DMS114 treated with DMSO at 0.1 percent for 48 hours (cell line): ENCODE measurements around the gene GANAB.
"Not testable (repeated sequence)": the region's sequence is repeated elsewhere in the genome, so short reads cannot be mapped to it uniquely, and the experiment has no call there.

Source experiments
- DNase-seq: peaks from one replicate; lab custom pipeline; 2025; ENCODE audit not compliant: unreplicated experiment; lab: John Stamatoyannopoulos, UW

Gene GANAB

DNA sequence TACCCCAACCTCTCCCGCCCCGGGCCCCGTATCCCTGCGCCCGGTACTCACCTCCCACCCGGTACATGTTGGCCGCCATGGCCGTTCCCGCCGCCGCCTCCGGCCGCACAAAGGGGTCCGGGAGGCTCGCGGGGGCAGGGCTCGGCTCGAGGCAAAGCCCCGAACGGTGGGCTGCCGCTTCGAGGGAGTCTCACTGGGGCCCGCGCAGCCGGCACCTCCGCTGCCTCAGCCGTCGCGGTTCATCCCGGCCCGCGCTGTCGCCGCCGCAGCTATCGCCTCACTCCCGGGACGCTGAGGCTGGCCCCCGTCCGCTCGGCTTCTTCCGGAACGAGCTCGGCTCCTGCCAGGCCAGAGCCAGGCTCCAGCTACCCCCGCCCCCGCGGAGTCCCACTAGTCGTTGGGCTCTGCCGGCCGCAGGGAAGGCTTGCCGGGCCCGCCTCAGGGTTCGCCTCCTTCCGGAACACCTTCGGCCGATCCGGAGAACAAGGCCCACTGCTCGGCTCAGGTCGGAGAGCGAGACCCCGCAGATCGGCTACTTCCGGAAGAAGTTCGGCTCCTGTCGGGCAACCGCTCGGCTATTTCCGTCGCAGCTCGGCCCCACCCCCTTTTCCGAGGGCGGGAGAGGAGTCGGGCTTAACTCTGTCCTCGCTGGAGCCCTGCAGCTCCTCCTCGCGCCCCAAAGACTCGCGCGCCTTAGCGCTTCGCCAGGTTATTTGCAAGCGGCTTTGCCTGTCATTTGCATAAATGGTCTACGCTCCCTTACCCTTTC lies 44.9 kb downstream of the GANAB start, which contains the start of gene MTA2:
TSS of gene MTA2 (minus strand) at position 494 of the 769 bp plus-strand sequence. CDS start at position 79, 415 bp downstream.
- DNase-seq = peak; percentile 94

DNA sequence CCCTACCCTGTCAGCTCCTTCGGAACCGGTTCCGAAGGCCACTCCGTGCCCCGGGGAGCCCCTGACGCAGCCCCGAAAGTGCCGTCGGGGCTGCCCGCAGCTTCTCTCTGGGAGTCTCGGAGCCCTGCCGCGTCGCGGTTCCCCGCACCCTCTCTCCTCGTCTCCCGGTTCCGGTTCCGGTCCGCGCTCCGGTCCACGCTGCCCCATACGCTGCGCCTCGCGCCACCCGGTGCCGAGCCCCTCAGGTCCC lies 45.4 kb downstream of the GANAB start:
- DNase-seq = no peak

DNA sequence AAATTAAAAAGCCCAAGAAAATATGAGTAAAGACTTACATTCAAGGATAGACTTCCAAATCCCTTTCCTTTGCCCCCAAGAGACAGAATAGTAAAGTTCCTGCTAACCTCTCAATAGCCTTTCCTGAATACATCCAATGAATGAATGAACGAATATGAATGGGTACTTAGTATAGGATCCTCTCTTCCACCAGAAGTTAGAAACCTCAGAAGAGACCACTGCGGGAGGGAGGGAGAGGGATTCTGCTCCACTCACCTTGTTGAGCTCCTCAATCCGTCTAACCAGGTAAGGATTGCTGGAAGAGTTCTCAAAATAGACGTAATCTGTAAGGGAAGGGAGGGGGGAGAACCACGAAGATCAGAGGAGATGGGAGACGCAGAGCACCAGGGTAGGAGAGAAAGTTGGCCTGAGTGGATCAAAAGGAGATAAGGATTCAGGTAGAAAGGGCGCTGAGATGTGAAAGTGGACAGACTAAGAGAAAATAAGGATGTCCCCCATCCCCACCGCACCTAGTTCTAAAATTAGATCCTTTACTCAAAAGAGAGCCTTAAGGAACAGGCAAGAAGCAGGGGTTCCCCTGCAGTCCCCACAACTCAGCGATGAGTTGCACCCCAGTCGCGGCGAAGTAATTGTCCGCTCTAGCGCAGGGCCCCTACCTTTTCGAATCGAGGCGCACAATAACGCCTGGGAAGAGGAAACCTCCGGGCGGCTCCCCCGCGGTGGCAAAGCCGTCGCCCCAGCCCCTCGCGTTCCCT lies 45.9 kb downstream of the GANAB start:
- no peak for DNase-seq

DNA sequence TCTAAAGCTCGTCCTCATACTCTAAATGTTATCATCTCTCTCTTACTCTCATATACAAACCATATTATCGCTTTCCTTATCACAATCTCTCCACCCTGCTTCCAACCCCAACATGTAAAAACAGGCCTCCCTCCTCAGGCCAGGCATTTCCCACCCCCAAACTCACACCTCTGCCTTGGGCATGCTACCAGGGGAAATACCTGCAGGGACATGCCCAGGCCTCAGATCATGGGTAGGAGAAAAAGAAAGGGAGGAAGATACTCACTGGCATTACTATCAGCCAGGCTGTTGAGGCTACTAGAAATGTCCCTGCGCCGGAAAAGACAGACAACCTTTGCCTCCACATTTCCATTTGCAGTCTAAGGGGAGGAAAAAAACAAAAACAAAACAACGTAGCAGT lies 46.5 kb downstream of the GANAB start:
- no peak for DNase-seq

DNA sequence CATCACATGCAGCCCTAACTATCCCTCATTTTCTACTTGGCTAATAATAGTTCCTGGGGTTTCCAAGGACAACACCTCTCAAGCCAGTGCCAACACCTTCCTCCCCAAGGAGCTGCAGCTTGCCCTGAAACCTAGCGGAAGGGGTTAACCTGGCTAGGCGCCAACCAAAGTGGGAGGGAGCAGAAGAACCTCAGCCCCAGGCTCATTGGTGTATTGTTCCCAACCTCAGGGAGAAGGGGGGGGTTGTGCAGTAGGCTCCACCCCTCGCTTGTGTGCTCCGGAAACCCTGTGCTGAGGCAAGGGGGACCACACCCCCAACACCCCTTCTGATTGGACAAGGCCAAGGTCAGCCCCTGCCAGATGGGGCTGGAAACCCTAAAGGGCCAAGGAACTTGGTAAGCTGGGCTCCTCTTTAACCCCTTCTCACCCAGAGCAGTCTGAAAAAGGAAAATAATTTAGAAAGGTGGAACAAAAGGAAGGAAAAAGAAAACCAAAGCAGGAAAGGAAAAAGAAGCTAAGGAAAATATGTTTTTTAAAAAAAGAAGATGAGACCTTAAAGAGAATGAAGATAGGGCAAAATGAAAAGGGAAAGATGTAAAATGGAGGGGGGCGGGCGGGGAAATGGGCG lies 47.2 kb downstream of the GANAB start:
- peak; percentile 35 for DNase-seq

DNA sequence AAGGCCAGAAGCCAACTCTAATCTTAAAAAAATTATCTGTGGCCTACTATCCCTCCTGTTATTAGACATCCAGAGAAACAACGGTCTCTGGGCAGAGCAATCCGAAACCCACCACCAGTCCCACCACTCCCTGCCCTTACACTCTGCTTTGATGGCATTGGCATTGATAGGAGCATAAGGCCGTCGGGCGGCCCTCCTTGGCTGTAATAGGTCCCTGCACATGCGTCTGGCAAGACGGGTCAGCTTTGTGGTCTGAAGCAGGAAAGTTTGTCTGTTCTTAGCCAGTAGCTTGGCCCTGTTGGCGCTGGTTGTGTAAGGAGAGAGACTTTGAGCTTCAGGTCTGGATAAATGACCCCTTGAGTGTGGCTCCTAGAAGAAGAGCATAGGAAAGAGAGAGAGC lies 51.3 kb downstream of the GANAB start:
- DNase-seq = no peak

DNA sequence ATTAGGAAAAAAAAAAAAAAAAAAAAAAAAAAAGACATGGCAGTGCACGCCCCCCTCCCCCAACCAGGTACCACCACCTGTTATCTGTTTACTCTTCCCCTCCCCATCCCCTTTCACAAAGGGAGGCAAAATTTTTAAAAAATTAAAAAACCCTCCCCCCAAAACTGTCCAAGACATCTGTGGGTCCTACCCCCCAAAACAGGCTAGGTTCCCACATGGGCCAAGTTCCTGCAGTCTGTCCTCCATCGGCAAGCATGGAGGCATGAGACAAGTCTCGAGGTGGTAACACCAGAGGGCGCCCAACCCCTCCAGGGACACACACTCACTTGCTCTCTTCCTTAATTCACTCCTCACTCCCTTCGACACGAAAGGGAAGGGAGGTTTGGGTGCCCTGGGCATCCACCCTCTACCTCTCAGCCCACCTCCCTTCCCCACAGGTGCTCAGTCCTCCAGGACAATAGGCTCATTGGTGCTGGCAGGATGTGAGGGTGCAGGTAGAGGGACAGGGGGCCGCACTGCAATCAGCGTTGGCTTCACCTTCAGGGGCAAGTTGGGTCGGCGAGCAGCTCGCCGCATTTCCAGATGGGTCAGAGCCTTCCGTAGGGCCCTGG lies 52.9 kb downstream of the GANAB start:
- peak; percentile 54 for DNase-seq

DNA sequence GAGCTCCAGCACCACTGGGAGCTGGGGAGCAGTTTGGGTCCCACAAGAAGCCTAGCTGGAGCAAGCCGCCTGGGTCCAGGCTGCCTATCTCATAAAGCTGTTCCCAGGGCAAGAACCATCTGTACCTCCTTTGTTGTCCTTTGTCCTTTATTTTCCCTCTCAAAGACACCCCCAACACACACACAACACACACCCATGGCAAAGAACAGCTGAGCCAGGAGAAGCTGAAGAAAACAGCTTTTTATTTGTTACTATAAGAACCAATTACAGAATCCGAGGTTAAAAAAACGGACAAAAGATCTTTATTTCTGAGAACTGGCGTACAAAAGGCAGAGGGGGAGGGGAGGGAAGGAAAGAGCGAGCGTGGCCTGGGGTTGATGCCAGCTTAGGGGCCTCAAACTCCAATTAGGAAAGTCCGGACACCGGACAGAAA lies 53.4 kb downstream of the GANAB start:
- DNase-seq = no peak

DNA sequence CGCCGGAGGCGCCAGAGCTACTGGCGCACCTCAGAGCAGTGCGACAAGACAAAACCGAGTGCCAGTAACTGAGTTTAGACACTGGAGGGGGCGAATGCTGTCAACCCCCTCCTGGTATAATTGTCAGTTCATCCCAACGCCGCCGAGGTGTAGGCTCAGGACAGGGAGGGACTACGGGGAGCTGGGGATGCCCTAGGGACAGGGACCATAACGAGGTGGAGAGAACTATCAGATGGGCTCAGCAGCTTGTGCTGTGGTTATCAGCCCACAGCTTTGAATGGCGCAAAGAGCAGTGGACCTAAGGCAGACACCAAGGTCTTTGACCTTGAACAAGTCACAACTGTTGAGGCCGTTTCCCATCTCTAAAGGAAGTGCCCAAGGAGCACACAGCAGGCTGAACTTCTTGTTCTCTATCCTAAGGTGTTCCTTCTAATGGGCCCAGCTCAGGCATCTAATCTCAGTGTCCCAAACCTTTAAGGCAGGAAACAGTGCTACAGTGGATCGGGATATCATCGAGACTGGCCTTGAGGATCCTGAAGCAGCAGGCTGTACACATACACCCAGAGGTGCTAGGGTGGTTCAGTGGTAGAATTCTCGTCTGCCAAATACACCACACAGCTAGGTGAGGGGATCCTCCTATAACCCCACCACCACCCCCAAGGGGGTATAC lies 54.1 kb downstream of the GANAB start:
- DNase-seq = no peak

DNA sequence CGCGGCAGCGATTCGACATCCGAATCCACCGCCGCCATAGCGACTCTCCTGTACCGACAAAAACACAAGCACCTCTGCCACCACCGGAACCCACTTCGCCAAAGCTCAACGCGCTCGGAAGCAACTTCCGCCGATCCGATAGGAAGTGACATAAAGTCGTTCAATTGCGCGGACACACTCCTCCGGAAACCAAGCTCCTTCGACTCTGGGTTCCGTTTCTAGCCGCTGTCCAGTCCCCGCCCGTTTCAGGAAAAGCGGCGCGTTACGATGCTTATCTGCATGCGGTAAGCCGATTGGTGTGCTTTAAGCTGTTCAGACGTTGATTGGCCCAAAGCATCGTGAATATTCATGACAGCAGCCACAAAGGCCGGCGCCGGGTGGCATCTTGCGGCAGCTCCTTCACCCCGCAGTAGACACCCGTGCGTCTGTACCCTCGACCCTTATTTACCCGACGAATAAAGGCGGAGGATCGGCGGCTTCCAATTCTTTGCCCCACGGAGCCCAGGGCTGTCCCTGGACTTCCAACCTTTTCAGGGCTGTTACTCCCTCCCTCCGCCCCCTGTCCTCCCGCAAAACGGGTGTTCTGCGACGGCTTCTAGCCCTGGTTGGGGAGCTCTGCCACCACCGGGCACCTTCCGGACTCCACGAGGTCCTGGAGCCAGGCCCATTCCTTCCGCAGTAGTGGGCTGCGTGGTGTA lies 54.8 kb downstream of the GANAB start, which contains the start of gene TUT1:
TSS of gene TUT1 (minus strand) at position 76 of the 698 bp plus-strand sequence. CDS start at position 38, 38 bp downstream.
- peak; percentile 99 for DNase-seq

DNA sequence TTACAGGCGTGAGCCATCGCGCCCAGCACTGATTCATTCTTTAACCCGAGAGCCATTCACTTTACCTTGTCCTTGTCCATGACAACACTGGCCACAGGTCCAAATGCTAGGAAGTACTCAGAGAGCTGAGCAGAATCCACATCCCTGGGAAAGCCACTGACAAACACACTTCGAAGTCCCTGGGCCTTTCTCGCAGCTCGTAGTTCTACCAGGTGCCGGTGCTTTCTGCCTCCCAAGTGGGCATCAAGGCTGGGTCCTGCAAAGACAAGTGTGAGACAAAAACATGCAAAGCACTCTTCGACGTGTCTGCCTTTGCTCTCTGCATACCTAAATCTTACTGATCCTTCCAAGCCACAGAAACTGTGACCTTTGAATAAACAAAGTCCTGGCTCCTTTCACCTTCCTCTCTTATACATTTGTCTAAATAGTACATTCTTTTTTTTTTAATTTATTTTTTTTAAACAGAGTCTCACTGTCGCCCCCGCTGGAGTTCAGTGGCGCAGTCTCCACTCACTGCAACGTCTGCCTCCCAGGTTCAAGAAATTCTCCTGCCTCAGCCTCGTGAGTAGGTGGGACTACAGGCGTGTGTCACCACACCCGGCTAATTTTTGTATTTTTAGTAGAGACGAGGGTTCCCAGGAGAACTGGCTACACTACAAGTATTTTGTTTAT lies 57.3 kb downstream of the GANAB start:
- peak; percentile 18 for DNase-seq

DNA sequence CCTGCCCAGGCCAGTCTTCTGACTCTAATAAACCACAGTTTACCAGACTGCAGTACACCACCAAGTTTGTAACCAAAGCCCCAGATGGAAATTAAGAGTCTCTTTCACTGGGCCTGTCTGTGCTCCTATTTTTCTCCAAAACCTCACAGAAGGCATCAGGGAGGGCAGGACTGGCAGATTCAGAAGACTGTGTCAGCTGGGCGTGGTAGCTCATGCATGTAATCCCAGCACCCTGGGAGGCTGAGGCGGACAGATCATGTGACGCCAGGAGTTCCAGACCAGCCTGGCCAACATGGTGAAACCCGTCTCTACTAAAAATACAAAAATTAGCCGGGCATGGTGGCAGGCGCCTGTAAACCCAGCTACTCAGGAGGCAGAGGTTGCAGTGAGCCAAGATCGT lies 61.1 kb downstream of the GANAB start:
- not testable (repeated sequence) for DNase-seq

DNA sequence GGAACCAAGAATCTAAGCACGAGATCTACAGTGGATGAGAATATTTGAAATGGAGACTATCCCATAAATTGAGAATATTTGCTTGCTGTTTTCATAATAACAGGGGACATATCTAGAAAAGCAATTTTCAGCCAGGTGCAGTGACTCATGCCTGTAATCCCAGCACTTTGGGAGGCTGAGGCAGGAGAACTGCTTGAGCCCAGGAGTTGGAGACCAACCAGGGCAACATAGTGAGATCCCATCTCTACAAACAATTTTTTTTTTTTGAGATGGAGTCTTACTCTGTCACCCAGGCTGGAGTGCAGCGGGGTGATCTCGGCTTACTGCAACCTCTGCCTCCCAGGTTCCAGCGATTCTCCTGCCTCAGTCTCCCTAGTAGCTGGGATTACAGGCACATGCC lies 64.7 kb downstream of the GANAB start:
- DNase-seq = not testable (repeated sequence)

DNA sequence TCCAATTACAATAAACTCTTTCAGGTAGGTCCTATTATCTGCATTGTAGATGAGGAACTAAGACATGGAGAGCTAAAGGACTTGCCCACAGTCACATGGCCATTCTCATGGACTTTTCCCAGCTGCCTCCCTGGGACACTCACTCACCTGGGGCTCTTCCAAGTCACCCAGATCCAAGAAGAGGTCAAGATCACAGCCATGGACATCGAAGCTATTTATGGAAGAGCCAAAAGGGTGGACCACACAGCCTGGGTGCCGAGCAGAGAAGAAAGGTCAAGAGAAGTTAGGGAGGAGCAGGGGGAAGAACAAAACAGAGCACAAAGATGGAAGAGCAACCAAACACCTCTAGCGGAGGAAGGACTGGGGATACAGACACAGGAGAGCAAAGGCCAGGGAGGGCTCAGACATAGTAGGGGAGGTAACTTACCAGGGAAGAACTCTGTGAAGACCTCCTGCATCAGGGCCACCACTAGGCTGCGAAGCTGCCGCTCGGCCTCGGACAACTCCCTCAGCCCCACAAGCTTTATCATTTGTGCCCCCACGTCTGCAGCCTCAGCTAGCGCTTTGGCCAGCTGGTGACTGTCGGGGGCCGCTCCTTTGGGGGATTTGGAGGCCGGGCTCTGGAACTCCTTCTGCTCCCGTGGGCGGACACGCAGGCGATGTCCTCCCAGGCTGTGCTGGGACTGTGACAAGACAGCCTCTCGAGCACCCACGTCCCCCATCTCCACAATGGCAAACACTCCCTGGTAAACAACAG lies 65.3 kb downstream of the GANAB start:
- DNase-seq = no peak

DNA sequence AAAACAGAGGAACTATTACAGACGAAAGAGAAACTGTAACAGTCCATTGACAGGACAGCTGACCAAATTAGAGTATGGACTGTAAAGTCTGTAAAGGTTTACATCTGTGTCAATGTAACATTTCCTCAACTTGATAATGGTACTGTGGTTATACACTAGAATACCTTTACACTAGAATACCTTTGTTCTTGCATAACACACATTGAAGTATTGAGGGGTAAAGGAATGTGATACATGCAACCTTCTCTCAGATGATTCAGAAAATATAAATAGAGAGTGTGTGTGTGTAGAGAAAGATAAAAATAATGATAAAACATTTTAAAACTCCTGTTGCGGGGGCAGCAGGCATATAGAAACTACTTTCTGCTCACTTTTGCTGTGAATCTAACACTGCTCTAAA lies 67.2 kb downstream of the GANAB start:
- DNase-seq = no peak

DNA sequence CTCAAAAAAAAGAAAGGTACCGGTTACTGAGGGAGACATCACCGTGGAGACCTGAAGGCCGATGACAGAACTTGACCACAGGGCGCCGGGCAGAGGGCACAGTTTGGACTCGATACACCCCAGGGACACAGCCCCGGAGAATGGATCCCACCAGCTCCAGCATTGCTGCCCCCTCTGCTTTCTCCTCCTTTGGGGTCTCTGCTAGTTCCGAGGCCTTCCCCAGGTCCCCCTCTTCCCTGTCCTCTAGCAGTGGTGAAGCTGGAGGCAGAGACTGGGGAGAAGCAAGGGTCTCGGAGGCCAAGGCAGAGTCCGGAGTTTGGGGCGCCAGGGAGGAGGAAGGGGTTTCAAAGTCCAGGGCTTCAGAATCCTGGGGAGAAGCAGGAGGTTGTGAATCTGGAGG lies 67.9 kb downstream of the GANAB start:
- DNase-seq = no peak

DNA sequence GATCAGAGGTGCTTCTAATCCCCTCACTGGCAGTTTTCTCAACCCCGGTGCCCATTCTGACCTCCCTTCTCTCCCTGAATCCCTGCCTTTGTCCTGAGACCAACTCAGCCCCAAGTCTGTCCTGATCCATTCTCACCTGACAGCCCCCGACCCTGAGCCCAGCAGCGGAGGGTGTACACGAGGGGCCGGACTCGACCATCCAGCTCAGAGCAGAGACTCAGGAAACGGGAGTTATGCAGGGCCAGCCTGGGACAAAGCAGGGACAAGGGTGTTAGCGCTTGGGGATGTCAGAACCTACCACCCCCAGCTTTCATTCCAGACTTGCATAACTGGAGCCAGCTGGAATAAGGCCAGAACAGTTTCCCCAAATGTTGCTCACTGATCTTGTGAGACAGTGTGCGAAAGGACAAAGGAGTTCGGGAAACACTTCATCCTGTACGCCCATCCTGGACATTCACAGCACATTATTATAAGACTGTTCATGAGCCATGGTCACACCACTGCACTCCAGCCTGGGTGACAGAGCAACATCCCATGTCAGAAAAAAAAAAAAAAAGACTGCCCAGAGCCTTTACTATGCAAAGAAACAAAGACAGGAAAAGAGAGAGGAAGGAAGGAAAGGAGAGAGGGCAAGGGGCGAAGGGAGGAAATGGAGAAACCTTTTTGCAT lies 69.2 kb downstream of the GANAB start:
- DNase-seq = no peak

DNA sequence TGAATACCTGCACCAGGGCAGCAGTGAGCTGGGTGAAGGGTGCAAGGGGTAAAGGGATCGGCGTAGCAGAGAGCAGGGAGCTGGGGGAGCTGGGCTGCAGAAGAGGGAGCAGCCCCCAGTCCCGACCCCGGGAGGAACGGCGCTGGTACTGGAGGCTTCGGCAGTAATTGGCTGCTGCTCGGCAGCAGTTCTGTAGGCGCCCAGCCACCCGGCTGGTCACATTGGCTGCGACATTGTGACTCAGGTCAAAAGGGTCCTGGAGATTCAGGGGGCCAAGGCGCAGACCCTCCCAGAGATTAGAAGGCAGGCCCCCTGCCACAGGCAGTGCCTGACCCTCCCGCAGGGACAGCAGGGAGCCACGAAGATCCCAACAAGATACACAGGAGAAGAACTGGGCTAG lies 70.6 kb downstream of the GANAB start:
- no peak for DNase-seq

DNA sequence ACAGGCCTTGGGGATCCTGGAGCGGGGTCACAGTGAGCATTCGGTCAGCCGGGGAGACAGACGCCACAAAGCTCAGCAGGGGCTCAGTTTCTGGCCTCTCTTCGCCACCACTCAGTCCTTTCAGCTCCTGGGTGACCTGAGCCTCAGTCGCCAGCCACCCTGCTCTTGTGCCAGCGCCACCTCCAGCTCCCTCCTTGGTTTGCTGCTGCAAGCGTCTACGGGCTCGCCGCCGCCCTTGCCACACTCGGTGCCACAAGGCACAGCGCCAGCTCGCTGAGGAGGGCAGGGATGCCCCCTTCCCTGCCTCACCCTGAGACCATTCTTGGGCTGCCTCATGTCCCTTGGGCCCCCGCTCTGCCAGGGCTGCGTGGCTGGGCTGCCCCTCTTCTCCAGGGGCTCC lies 71.3 kb downstream of the GANAB start:
- no peak for DNase-seq
